Left renal pelvis (tissue), 4 donors: ENCODE data around the gene CCDC136. TPM values are rescaled to one million over a fixed set of nuclear protein-coding genes. Genes with fewer than 3 reads are reported as not detected.

Source experiments
- DNase-seq, 4 donors: peaks; one replicate each; pipeline ENCODE4 v3.0.0-alpha.2; 2013; ENCODE audit warnings: low read depth in 4 of 4, low spot score in 3 of 4
- polyA plus RNA-seq, 4 donors: library from polyadenylated mRNA; unstranded; fragments of 120-200 nt; gene quantifications; one replicate each; pipeline ENCODE4 v1.2.1, GENCODE V29; 2013; ENCODE audit not compliant: insufficient read length in 4 of 4

CCDC136 gene
- polyA plus RNA-seq, 4 donors = 12.3 to 24.5 (median 15.3) TPM

GRCh38 chr7:128841921-128842673 is 50.3 kb downstream of the CCDC136 start:
- no peak for DNase-seq

- DNase-seq = no peak
These were observed 51.2 kb downstream of the CCDC136 start for GRCh38 chr7:128842674-128843641.

- no peak for DNase-seq
These were observed 52.3 kb downstream of the CCDC136 start for GRCh38 chr7:128843938-128844621.

- DNase-seq = no peak
These were observed 53.1 kb downstream of the CCDC136 start for GRCh38 chr7:128844777-128845311.

- no peak for DNase-seq
These were observed 53.7 kb downstream of the CCDC136 start for GRCh38 chr7:128845475-128845874.

GRCh38 chr7:128845987-128846386 is 54.2 kb downstream of the CCDC136 start:
- DNase-seq = no peak

- DNase-seq = no peak
These were observed 55.1 kb downstream of the CCDC136 start for GRCh38 chr7:128846781-128847444.

- DNase-seq = no peak
These were observed 56.0 kb downstream of the CCDC136 start for GRCh38 chr7:128847721-128848211.

GRCh38 chr7:128848289-128849155 is 56.8 kb downstream of the CCDC136 start:
- DNase-seq = no peak

- no peak for DNase-seq
These were observed 57.4 kb downstream of the CCDC136 start for GRCh38 chr7:128849156-128849515.

GRCh38 chr7:128849804-128850490 is 58.2 kb downstream of the CCDC136 start:
- DNase-seq = no peak

GRCh38 chr7:128852537-128853254 is 60.9 kb downstream of the CCDC136 start:
- DNase-seq = no peak

GRCh38 chr7:128853799-128854198 is 62.0 kb downstream of the CCDC136 start:
- DNase-seq = no peak

GRCh38 chr7:128854396-128854795 is 62.6 kb downstream of the CCDC136 start:
- DNase-seq = no peak

- DNase-seq = no peak
These were observed 63.8 kb downstream of the CCDC136 start for GRCh38 chr7:128855559-128855958.

- no peak for DNase-seq
These were observed 64.4 kb downstream of the CCDC136 start for GRCh38 chr7:128856001-128856718.
